GM19240 (cell line): Measurements from ENCODE around the gene C6orf15.

Source experiments
- DNase-seq: peaks from one replicate; pipeline ENCODE4 v3.0.0; 2011; ENCODE audit warnings: low spot score; ENCODE audit not compliant: insufficient read length

Gene C6orf15

GRCh38 chr6:31131595-31131994 is 19.2 kb upstream of the C6orf15 start:
- no peak for DNase-seq

DNA sequence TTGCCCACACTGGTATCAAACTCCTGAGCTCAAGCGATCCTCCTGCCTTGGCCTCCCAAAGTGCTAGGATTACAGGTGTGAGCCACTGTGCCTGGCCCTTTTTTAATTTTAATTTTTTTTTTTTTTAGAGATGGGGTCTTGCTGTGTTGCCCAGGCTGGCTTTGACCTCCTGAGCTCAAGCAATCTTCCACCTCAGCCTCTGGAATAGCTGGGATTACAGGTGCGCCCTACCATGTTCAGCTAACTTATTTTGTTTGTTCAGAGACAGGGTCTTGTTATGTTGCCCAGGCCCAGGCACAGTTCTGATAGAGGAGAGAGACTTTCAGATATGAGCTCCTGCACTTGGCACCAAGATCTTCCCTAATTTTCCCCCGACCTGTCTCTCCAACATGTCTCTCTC is 18.4 kb upstream of the C6orf15 start:
- DNase-seq: no peak

DNA sequence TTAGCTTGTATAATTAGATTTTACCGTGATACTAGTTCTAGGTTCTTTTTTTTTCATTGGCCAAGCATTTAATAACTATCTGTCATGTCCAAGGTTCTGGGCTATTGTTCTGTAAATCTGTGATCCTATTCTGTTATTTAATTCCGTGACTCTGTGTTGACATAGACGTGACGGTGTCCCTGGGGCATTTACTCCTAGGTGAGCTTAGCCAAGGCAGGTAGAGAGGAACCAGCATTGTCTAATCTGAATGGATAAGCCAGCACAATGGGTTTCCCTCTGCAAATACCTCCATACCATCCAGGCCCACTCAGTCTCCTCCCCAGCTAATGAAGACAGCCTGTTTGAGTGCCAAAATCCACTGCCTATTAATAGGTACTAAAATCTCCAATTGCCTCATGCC is 16.8 kb upstream of the C6orf15 start:
- DNase-seq: no peak

- DNase-seq: peak; percentile 80
These were observed 15.8 kb upstream of the C6orf15 start for GRCh38 chr6:31128093-31128676.

DNA sequence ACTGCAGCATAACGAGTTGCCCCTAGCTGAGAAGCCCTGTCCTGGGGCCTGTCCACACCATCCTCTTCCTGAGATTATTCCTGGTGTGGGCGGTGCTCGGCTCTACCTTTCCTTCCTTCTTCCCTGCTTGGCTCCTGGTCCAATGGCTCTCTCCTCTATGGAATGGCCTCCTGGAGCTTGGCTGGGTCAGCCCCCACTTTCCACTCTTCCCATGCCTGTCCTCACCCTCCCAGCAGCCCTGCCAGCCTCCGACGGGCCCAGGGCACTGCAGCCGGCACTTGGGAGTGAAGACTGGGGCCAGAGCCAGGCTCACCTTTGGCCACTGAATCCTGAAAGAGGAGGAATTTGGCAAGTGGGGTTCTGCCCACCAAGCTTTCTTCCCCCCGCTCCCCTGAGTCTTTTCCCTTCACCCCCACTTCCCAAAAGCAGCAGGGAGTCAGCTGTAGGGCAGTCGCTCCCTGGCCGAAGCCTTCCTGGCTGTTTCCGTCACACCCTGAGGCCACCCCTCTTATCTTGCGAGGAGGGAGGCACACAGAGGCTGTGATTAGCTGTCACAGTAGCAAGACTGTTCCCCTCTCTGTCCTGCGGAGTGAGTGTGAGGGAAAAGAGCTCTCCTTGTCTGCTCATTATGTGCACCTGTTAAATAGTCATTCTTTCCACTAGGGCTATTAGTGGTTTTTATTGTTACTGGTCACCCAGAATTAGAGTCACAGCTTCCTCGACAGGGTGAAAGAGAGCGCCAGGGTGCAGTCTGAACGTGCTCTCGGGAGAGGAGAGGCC is 14.2 kb upstream of the C6orf15 start:
- DNase-seq: no peak

GRCh38 chr6:31125586-31126363 is 13.4 kb upstream of the C6orf15 start:
- DNase-seq: no peak

DNA sequence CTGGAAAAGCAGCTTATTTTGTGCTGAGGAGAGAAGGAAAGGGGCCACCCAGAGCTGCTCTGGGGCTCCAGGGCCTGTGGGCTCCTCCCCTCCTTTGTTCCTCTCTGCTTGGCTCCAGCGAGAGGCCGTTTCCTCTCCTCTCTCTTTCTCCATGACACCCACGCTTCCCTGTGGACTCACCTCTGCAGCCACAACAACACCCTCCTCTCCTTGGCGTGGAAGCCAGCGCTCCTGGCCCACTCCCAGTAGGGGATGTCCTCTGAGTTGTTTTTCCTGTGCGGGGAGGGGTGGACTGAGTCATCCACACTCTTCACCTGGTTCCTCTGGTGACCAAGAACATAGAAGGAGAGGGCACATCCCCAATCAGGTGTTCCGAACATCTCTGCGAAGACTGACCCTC is 12.8 kb upstream of the C6orf15 start:
- DNase-seq: no peak

- DNase-seq: no peak
These were observed 10.7 kb upstream of the C6orf15 start for GRCh38 chr6:31122791-31123706.

DNA sequence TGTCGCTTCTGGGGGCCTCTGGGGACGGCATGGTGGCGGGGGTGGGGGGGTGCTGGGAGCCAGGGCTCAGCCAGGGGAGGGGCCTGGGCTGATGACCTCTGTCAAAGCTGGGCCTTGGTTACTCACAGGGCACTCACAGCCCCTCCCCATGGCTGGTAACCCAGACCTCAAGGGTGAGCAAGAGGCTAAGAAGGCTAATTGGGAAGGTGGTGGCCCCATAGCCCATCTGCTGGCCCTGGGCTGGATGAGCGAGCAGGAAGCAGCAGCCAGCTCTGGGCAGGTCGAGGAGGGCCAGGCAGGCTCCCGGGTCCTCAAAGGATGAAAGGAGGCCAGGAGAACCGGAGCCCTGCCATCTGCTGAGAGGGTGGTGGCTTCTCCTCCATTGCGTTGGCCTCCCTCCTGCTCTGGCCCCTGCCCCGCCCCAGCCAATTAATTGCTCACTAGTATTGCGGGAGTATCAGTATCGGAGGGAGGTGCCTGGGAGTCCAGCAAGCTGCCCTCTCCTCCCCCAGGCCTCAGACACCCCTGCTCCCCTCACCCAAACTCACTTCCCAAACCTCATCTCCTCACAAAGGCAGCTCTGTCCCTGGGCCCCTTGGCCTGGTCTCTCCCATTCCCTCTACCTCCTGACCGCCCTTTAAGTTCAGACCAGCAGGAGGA is 8.9 kb upstream of the C6orf15 start:
- DNase-seq: no peak

DNA sequence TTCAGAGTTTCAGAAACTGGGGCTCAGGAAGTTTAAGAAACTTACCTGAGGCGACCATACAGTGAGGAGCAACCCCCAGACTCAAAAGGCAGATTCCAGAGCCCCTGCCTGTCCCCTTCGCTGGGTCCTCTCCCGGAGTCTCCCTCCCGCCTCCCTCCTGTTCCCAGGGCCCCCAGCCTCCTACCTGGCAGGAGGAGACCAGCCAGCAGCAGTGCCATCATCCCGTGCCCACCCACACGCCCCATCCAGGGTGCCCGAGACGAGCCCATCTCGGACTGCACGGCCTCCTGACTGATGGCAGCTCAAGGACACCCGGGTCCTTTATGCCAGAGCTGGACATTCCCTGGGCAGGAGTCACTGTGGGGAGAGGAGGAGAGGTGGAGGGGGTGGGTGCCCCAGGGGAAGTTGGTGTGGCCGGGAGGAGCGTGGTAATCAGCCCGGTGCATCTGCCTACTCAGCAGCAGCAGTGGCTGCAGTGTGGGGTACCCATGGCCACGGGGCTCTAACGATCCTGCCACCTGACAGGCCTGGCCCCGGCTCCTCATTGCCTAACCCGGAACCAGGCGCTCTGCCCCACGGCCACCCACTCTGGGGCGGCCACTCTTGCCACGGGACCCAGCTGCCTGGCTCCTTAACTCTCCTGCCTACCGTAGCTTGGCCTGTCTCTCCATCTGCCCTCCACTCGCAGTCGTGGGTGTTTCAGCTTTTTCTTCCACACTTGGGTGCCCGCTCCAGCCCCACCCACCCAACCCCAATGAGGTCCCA is 8.0 kb upstream of the C6orf15 start, which contains the start of gene CDSN:
CDSN (minus strand) TSS at position 296 of the 765 bp plus-strand sequence; CDS start at position 269, 27 bp downstream.
- DNase-seq: no peak

DNA sequence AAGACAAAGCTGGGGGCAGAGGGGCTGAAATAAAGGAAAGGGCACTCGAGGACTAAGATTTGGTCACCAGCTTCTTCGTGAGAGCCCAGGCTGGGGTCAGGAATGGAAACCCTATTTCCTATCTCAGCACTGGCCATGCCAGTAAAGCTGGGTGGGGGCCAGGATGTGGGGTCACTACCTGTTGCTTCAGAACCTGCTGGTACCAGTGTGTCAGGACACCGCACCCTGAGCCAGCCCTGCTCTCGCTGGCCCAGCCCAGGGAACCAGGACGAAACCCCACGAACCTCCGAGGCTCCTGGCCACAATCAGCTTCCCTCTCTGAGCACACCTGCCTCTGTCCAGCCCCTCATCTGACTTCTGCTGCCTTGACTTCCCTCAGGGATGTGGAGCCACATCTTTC is 5.8 kb upstream of the C6orf15 start:
- DNase-seq: no peak

GRCh38 chr6:31116661-31117385 is 4.4 kb upstream of the C6orf15 start:
- DNase-seq: no peak

DNA sequence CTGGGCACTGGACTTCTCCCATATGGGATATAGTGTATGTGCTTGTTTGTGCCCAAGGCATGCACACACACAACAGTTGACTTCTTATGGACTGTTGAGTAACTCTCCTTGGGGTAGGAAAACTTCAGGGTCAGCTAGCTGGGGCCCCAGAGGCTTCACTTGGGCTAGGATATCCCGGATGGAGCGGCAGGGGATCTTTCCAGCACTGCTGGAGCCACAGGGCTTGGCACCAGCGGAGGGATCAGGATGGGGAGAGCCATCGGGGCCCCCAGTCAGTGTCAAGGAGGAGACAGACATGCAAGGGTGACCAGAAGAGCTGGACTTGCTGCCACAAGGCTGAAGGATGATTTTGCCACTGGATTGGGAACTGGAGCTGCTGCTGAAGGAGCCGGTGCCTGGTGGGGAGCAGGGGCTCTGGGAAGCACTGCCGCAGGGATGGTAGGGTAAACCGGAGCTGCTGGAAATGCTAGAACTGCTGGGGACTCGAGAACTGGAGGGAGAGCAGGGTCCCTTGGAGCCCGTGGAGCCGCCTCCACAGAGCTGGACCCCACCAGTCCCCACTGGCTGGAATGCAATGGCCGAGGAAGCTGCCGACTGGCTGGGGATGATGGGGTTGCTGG is 3.7 kb upstream of the C6orf15 start:
- DNase-seq: no peak

GRCh38 chr6:31114970-31115849 is 2.8 kb upstream of the C6orf15 start:
- no peak for DNase-seq

- DNase-seq: no peak
These were observed 2.1 kb upstream of the C6orf15 start, which contains the start of gene PSORS1C1 for GRCh38 chr6:31114541-31114878. TSS of gene PSORS1C1 (plus strand) at chr6:31114800. CDS start at chr6:31129633, 14,833 bp downstream.

DNA sequence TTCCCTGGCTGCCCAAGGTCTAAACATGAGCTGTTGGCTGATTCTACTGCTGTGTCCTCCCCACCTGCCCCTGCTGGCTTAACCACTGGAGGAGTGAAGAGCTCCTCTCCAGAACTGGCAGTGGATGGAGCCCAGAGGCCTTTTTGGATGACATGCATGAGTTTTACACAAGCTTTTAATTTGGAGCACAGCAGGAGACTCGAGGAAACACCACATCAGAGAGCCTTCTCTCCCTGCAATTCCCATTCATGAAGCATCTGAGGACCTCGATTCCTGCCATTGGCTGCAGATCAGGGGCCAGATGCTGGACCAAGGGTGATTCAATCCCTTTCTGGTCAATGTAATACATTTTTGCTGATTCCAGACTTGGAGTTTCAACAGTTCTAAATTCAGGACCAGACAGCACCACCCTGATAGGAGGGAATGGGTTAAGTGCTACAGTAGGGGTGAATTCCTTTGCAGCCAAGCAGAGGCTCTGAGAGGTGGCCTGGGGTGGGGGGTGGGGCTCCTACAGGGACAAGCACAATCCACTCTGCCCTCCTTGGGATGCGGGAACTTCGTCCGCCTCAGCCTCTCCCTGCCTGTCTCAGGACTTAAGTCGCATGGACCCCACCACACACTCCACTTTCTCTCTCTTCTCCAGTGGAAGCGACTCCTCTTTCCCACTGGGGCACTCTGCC is 1.6 kb upstream of the C6orf15 start:
- no peak for DNase-seq

- no peak for DNase-seq
These were observed 663 bp downstream of the C6orf15 start for GRCh38 chr6:31111712-31112111.
